Mammary epithelial cell (primary cell): ENCODE data around the gene MSI1.

ENCODE experiments used
- CTCF ChIP-seq, 2 donors: IDR thresholded peaks in 1 of 2; conservative IDR thresholded peaks in 1 of 2; 2 replicates each; pipeline ENCODE4 v1.5.1; 2011 to 2012; ENCODE audit warnings: inconsistent platforms in 2 of 2, low read length in 2 of 2, mild to moderate bottlenecking in 2 of 2, control low read depth in 1 of 2, low read depth in 1 of 2; ENCODE audit not compliant: insufficient read depth in 1 of 2; ENCODE audit errors: extremely low read depth in 1 of 2
- EZH2 ChIP-seq: IDR thresholded peaks from 2 replicates; pipeline ENCODE4 v1.6.1; 2012; ENCODE audit warnings: low read length, inconsistent platforms, borderline replicate concordance

DNA sequence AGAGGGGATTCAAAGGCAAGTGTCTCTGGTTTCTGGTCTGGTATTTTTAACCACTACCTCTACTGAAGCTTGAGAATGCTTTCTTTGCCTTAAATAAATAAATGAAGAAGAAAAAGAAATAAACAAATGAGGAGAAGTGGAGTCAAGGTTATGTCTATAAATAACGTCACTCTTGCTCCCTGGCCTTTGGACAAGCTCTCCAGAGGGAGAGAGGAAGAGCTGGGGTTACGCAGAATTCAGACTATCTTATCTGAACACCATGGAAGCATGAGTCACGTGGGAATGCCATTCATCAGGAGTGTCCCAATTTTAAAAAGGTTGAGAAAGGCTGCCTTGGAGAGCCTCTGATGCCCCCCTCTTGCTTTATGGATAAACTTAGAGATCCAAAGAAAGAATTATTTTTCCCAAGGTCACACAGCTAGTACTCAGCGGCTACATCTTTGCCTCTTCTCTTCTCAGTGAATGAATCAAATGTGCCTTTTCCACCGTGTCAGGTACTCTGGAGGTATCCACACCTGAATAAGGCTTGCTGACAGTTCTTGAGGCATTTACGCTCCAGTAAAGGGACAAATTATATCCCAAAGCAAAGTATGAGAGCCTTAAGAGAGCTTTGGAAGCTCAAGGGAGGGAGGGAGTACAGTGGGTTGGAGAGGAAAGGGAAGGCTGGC lies 12.9 kb upstream of the MSI1 start:
- no peak for TF ChIP-seq CTCF (conservative IDR thresholded peaks at IDR 0.05 in 1 of 2, IDR thresholded peaks at IDR 0.05 in 1 of 2; ENCODE audit: extremely low read depth in 1 of 2, insufficient read depth in 1 of 2, low read depth in 1 of 2, low read length in 2 of 2)
- TF ChIP-seq EZH2, result no peak
